Chondrocyte (in vitro differentiated cells): ENCODE measurements around the gene TNFSF9. TPM values are rescaled to one million over a fixed set of nuclear protein-coding genes. Genes with fewer than 3 reads are reported as not detected.
A peak's percentile ranks its signal among the peaks of the same experiment; 100 is the strongest.

Experiments used
- DNase-seq: peaks from one replicate; pipeline ENCODE4 v3.0.0; 2021; ENCODE audit warnings: mixed read lengths, low spot score
- H3K27ac Mint-ChIP-seq: one replicate; pipeline ENCODE4 v1.8.0; 2021; ENCODE audit warnings: mild to moderate bottlenecking, moderate library complexity, mixed read lengths; ENCODE audit not compliant: unreplicated experiment
- H3K27me3 Mint-ChIP-seq: 2 replicates; pipeline ENCODE4 v1.8.0; 2021; ENCODE audit warnings: low read depth, mixed read lengths
- H3K36me3 Mint-ChIP-seq: 2 replicates; pipeline ENCODE4 v1.8.0; 2021; ENCODE audit warnings: low read depth, mixed read lengths
- H3K4me1 Mint-ChIP-seq: 2 replicates; pipeline ENCODE4 v1.8.0; 2021; ENCODE audit warnings: low read depth, mild to moderate bottlenecking, mixed read lengths
- H3K4me3 Mint-ChIP-seq: one replicate; pipeline ENCODE4 v1.8.0; 2021; ENCODE audit warnings: mild to moderate bottlenecking, moderate library complexity, mixed read lengths; ENCODE audit not compliant: unreplicated experiment
- H3K9me3 Mint-ChIP-seq: 2 replicates; pipeline ENCODE4 v1.8.0; 2021; ENCODE audit warnings: low read depth, mixed read lengths
- total RNA-seq: library from RNA; stranded (reverse); gene quantifications from 3 replicates; pipeline ENCODE4 v1.2.1, GENCODE V29; 2021
- TF ChIP-seq, protein P1 (sequence below): fragments of 200-600 bp; sonication (generic); IDR thresholded peaks from 2 replicates; pipeline ENCODE4 v1.5.0; 2021; ENCODE audit warnings: antibody characterized with exemption, mild to moderate bottlenecking, moderate library complexity

The TNFSF9 gene
- total RNA-seq, 1 donor from 2014 or later: 5.9 TPM

DNA sequence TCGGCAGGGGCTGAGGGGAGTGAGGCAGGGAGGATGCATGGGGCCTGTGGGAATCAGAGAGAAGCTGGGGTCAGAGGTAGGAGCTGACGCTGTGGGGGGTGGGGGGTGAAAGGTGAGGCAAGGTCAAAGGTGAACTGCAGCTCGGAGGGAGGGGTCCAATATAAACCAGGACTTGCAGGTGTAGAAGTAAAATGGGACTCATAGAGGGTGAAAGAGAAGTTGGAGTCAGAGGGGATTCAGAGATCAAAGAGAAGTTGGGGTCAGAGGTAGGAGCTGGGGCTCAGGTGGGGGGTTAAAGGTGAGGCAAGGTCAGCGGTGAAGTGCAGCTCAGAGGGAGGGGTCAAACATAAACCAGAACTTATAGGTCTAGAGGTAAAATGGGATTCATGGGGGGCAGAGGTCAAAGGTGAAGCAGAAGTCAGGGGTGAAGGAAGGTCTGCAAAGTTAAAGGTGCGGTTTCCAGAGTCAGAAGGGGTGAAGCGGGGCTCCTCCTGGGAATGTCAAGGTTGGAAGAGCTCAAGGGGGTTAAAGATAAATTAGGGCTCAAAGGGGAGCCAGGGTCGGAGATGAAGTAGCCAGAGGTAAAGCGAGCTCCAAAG is 36.3 kb upstream of the TNFSF9 start:
- no peaks in the 10 kb centered on the region for H3K4me1 Mint-ChIP-seq
- H3K4me3 Mint-ChIP-seq: no peak overlapping the region
- no peak overlapping the region for H3K27ac Mint-ChIP-seq
- peaks cover 9% of the 10 kb centered on the region for H3K9me3 Mint-ChIP-seq
- H3K27me3 Mint-ChIP-seq: peaks cover 19% of the 10 kb centered on the region
- no peaks in the 10 kb centered on the region for H3K36me3 Mint-ChIP-seq
- TF ChIP-seq, protein P1, sequence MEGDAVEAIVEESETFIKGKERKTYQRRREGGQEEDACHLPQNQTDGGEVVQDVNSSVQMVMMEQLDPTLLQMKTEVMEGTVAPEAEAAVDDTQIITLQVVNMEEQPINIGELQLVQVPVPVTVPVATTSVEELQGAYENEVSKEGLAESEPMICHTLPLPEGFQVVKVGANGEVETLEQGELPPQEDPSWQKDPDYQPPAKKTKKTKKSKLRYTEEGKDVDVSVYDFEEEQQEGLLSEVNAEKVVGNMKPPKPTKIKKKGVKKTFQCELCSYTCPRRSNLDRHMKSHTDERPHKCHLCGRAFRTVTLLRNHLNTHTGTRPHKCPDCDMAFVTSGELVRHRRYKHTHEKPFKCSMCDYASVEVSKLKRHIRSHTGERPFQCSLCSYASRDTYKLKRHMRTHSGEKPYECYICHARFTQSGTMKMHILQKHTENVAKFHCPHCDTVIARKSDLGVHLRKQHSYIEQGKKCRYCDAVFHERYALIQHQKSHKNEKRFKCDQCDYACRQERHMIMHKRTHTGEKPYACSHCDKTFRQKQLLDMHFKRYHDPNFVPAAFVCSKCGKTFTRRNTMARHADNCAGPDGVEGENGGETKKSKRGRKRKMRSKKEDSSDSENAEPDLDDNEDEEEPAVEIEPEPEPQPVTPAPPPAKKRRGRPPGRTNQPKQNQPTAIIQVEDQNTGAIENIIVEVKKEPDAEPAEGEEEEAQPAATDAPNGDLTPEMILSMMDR: no peak
- DNase-seq: no peak

- no peaks in the 10 kb centered on the region for H3K4me1 Mint-ChIP-seq
- no peak overlapping the region for H3K4me3 Mint-ChIP-seq
- H3K27ac Mint-ChIP-seq: no peak overlapping the region
- no peaks in the 10 kb centered on the region for H3K36me3 Mint-ChIP-seq
- DNase-seq: peak; percentile 84
- peaks cover 20% of the 10 kb centered on the region for H3K27me3 Mint-ChIP-seq
- peaks cover 9% of the 10 kb centered on the region for H3K9me3 Mint-ChIP-seq
- TF ChIP-seq, protein P1: no peak
Observed at GRCh38 chr19:6495947-6496346, 34.9 kb upstream of the TNFSF9 start.

GRCh38 chr19:6498294-6499036 is 32.4 kb upstream of the TNFSF9 start:
- no peak for DNase-seq
- peaks cover 3% of the 10 kb centered on the region for H3K36me3 Mint-ChIP-seq
- peaks cover 29% of the 10 kb centered on the region for H3K27me3 Mint-ChIP-seq
- TF ChIP-seq, protein P1: no peak
- H3K27ac Mint-ChIP-seq: no peak overlapping the region
- no peaks in the 10 kb centered on the region for H3K9me3 Mint-ChIP-seq
- no peak overlapping the region for H3K4me3 Mint-ChIP-seq
- peaks cover 4% of the 10 kb centered on the region for H3K4me1 Mint-ChIP-seq

DNA sequence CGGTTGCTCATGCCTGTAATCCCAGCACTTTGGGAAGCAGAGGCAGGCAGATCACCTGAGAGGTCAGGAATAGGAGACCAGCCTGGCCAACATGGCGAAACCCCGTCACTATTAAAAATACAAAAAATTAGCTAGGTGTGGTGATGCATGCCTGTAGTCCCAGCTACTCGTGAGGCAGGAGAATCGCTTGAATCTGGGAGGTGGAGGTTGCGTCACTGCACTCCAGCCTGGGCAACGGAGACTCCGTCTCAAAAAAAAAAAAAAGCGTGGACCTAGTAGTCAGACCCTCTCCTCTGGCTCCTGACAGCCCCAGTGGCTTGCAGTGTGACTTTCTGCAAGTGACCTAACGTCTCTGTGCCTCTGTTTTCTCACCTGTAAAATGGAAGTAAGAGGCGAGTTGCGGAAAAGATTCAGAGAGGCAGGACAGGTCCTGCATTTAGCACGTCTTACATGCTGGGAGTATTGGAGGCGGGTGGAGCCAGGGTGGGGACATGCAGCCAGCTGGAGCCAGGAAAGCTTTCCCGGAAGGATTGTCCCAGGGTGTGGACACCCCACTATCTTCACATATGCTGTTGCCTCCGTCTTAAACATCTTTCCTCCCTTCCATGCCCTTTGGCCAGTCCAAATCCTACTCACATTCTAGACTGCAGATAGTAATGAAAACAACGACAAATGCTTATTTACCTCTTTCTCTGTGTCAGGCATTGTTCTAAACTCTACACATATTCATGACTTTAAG is 31.6 kb upstream of the TNFSF9 start:
- Mint-ChIP-seq H3K9me3 (no peaks in the 10 kb centered on the region), H3K4me3 (no peak overlapping the region), H3K4me1 (peaks cover 6% of the 10 kb centered on the region), H3K27ac (no peak overlapping the region), H3K36me3 (peaks cover 3% of the 10 kb centered on the region), H3K27me3 (peaks cover 33% of the 10 kb centered on the region)
- TF ChIP-seq, protein P1: no peak
- DNase-seq: no peak
